HG03354 (cell line): Measurements from ENCODE around the gene MYL4.
"Not testable (repeated sequence)": the region's sequence is repeated elsewhere in the genome, so short reads cannot be mapped to it uniquely, and the experiment has no call there.

Experiments
- ATAC-seq: cut with Tn5 transposase; IDR thresholded peaks from one replicate; pipeline ENCODE4 v1.9.1; 2021; ENCODE audit warnings: mild to moderate bottlenecking; ENCODE audit not compliant: unreplicated experiment, poor library complexity, severe bottlenecking

Gene MYL4

GRCh38 chr17:47208744-47209488 is at the start of gene MYL4:
Gene MYL4 (plus strand): TSS chr17:47209348. CDS start chr17:47209423, 75 bp downstream.
- ATAC-seq = no peak

- ATAC-seq = no peak
These were observed 47.0 kb upstream of the MYL4 start for GRCh38 chr17:47162013-47162622.

- ATAC-seq = no peak
These were observed 44.9 kb upstream of the MYL4 start for GRCh38 chr17:47164263-47164662.

GRCh38 chr17:47165137-47165536 is 44.0 kb upstream of the MYL4 start:
- no peak for ATAC-seq

- not testable (repeated sequence) for ATAC-seq
These were observed 42.3 kb upstream of the MYL4 start for GRCh38 chr17:47166854-47167253.

- ATAC-seq = not testable (repeated sequence)
These were observed 40.3 kb upstream of the MYL4 start for GRCh38 chr17:47168896-47169295.

- no peak for ATAC-seq
These were observed 38.4 kb upstream of the MYL4 start for GRCh38 chr17:47170710-47171109.

- no peak for ATAC-seq
These were observed 36.2 kb upstream of the MYL4 start for GRCh38 chr17:47172696-47173565.

- ATAC-seq = not testable (repeated sequence)
These were observed 34.3 kb upstream of the MYL4 start for GRCh38 chr17:47174823-47175222.

- no peak for ATAC-seq
These were observed 32.7 kb upstream of the MYL4 start for GRCh38 chr17:47176389-47176826.

GRCh38 chr17:47177261-47177660 is 31.9 kb upstream of the MYL4 start:
- ATAC-seq = no peak

GRCh38 chr17:47179141-47179540 is 30.0 kb upstream of the MYL4 start:
- no peak for ATAC-seq

GRCh38 chr17:47180337-47180736 is 28.8 kb upstream of the MYL4 start:
- no peak for ATAC-seq

- not testable (repeated sequence) for ATAC-seq
These were observed 28.2 kb upstream of the MYL4 start for GRCh38 chr17:47180988-47181387.

- no peak for ATAC-seq
These were observed 24.5 kb upstream of the MYL4 start for GRCh38 chr17:47184681-47185080.

- peak; percentile 8 for ATAC-seq
These were observed 20.8 kb upstream of the MYL4 start for GRCh38 chr17:47188271-47188875.

GRCh38 chr17:47188876-47189731 is 20.0 kb upstream of the MYL4 start, which contains the start of gene CDC27:
Gene CDC27 (minus strand): TSS chr17:47189295. CDS start chr17:47189172, 123 bp downstream.
- ATAC-seq = peak; percentile 92

- no peak for ATAC-seq
These were observed 19.4 kb upstream of the MYL4 start for GRCh38 chr17:47189732-47190237.

GRCh38 chr17:47190243-47190642 is 18.9 kb upstream of the MYL4 start:
- ATAC-seq = no peak
